NCI-H69 (cell line): ENCODE measurements around the gene ARHGEF37.
"Not testable (repeated sequence)": the region's sequence is repeated elsewhere in the genome, so short reads cannot be mapped to it uniquely, and the experiment has no call there.

Experiments used
- DNase-seq: peaks from one replicate; lab custom pipeline; 2025; lab: John Stamatoyannopoulos, UW

ARHGEF37 gene

GRCh38 chr5:149647334-149647733, 66.0 kb downstream of the ARHGEF37 start:
- peak; percentile 40 for DNase-seq

- DNase-seq: peak; percentile 41
These were observed 67.4 kb downstream of the ARHGEF37 start for GRCh38 chr5:149648464-149649393.

- not testable (repeated sequence) for DNase-seq
These were observed 68.4 kb downstream of the ARHGEF37 start for GRCh38 chr5:149649730-149650129.

GRCh38 chr5:149651686-149652085, 70.4 kb downstream of the ARHGEF37 start:
- DNase-seq: peak; percentile 68

GRCh38 chr5:149652697-149653096, 71.4 kb downstream of the ARHGEF37 start:
- DNase-seq: no peak

- DNase-seq: peak; percentile 30
These were observed 72.9 kb downstream of the ARHGEF37 start for GRCh38 chr5:149654231-149654630.

- no peak for DNase-seq
These were observed 73.7 kb downstream of the ARHGEF37 start for GRCh38 chr5:149654883-149655505.

GRCh38 chr5:149656576-149657182, 75.4 kb downstream of the ARHGEF37 start:
- peak; percentile 92 for DNase-seq

GRCh38 chr5:149657324-149657723, 76.0 kb downstream of the ARHGEF37 start:
- no peak for DNase-seq

GRCh38 chr5:149658299-149658698, 77.0 kb downstream of the ARHGEF37 start:
- no peak for DNase-seq

- no peak for DNase-seq
These were observed 82.8 kb downstream of the ARHGEF37 start for GRCh38 chr5:149664083-149664482.

GRCh38 chr5:149664666-149665415, 83.5 kb downstream of the ARHGEF37 start:
- DNase-seq: no peak

- no peak for DNase-seq
These were observed 84.3 kb downstream of the ARHGEF37 start for GRCh38 chr5:149665416-149666175.

- DNase-seq: no peak
These were observed 85.0 kb downstream of the ARHGEF37 start for GRCh38 chr5:149666212-149666852.

- DNase-seq: peak; percentile 56
These were observed 86.0 kb downstream of the ARHGEF37 start for GRCh38 chr5:149667084-149667828.

- DNase-seq: no peak
These were observed 86.6 kb downstream of the ARHGEF37 start for GRCh38 chr5:149667829-149668330.

GRCh38 chr5:149669273-149669672, 88.0 kb downstream of the ARHGEF37 start:
- not testable (repeated sequence) for DNase-seq

GRCh38 chr5:149671544-149671943, 90.2 kb downstream of the ARHGEF37 start:
- peak; percentile 77 for DNase-seq

- DNase-seq: peak; percentile 22
These were observed 91.6 kb downstream of the ARHGEF37 start for GRCh38 chr5:149672701-149673476.
